M059J (cell line): ENCODE data around the gene TRIP12. TPM values are rescaled to one million over a fixed set of nuclear protein-coding genes. Genes with fewer than 3 reads are reported as not detected.
A peak's percentile ranks its signal among the peaks of the same experiment; 100 is the strongest.

Source experiments
- DNase-seq: peaks from one replicate; pipeline ENCODE4 v3.0.0-alpha.2; 2012; ENCODE audit warnings: low read depth
- total RNA-seq: library from RNA; depleted of rRNA; stranded (reverse); fragments of >200 nt; shearing (Covaris generic); gene quantifications from 2 replicates; pipeline ENCODE4 v1.2.3, GENCODE V29; 2014; rRNA removed

Gene TRIP12
- total RNA-seq, 1 experiment from 2014 or later, result 130 TPM

- no peak for DNase-seq
Measured at GRCh38 chr2:229718057-229718456, 203.8 kb downstream of the TRIP12 start.

DNA sequence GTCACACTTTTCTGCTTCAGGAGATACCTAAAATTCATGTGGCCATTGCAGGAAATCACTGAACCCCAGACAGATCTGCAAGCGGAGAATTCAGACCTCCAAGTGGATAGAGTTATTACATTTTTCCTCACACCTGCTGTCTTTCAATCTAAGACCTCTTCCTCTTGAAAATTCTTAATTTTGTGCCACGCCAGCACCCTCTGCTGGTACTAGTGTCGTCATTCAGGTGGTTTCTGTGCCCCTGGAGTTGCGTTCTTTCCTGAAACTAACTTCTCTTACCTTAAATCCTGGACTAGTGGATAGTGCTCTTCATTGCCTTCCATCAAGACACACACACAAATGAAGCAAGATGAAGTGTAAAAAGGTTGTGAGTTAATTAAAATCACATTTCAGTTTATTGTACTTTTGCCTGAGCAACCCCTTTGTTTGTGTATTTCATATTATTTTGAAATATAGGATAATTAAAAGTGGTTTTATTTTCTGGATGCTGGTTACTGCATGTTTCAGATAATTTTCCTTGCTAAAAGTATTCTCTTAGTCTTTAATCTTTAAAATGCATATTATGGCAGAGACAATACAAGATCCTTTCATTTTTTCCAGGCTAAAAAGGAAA, 205.8 kb downstream of the TRIP12 start:
- DNase-seq, result peak; percentile 53

GRCh38 chr2:229714736-229715541, 206.9 kb downstream of the TRIP12 start:
- peak; percentile 71 for DNase-seq

- DNase-seq, result peak; percentile 24
Measured at GRCh38 chr2:229714080-229714735, 207.6 kb downstream of the TRIP12 start, which contains the start of gene DNER. TSS of gene DNER (minus strand) at chr2:229714555. CDS start at chr2:229714423, 132 bp downstream.

Other genes with a start within 250 kb of the TRIP12 start
- 13.9 and 21.5 TPM in 2 replicates for gene DNER, start 207.5 kb downstream of the TRIP12 start, total RNA-seq
- 1.7 and 2.5 TPM in 2 replicates for gene FBXO36, start 494 bp upstream of the TRIP12 start, total RNA-seq
- gene SLC16A14, start 146.9 kb upstream of the TRIP12 start, total RNA-seq, result 0.42 and 0.81 TPM in 2 replicates